GM23338 (cell line): ENCODE results near the gene PHF1. TPM values are rescaled to one million over a fixed set of nuclear protein-coding genes. Genes with fewer than 3 reads are reported as not detected.

Experiments
- ATAC-seq: fragments of 200-7000 bp; cut with Tn5 transposase; 3 replicates; pipeline ENCODE4 v1.9.1; 2020
- DNase-seq: peaks from one replicate; pipeline ENCODE4 v3.0.0-alpha.2; 2015; ENCODE audit warnings: low spot score
- H2AFZ ChIP-seq: fragments of 200-600 bp; sonication (generic); 2 replicates; pipeline ENCODE4 v1.8.0; 2016; ENCODE audit warnings: antibody characterized with exemption, mild to moderate bottlenecking, moderate library complexity
- H3F3A ChIP-seq: fragments of 200-600 bp; sonication (generic); replicated peaks from 2 replicates; pipeline ENCODE4 v1.8.0; 2017; ENCODE audit warnings: antibody characterized with exemption, mixed run types, low read depth
- H3K27ac ChIP-seq: fragments of 200-600 bp; sonication (generic); 2 replicates; pipeline ENCODE4 v1.6.1; 2016; ENCODE audit warnings: low read depth
- H3K27me3 ChIP-seq: fragments of 200-600 bp; sonication (generic); 2 replicates; pipeline ENCODE4 v1.8.0; 2016; ENCODE audit warnings: mild to moderate bottlenecking, mixed run types, moderate library complexity; ENCODE audit not compliant: insufficient read depth
- H3K36me3 ChIP-seq: fragments of 200-600 bp; sonication (generic); 2 replicates; pipeline ENCODE4 v1.8.0; 2016; ENCODE audit warnings: mild to moderate bottlenecking; ENCODE audit not compliant: insufficient read depth
- H3K4me1 ChIP-seq: fragments of 200-600 bp; sonication (generic); 2 replicates; pipeline ENCODE4 v1.8.0; 2016; ENCODE audit warnings: mild to moderate bottlenecking, moderate library complexity; ENCODE audit not compliant: insufficient read depth
- H3K4me2 ChIP-seq: fragments of 200-600 bp; sonication (generic); 2 replicates; pipeline ENCODE4 v1.7.1; 2017; ENCODE audit warnings: mixed run types
- H3K4me3 ChIP-seq: fragments of 200-600 bp; sonication (generic); 2 replicates; pipeline ENCODE4 v1.6.1; 2016; ENCODE audit warnings: mixed run types
- H3K79me2 ChIP-seq: fragments of 200-600 bp; sonication (generic); replicated peaks from 2 replicates; pipeline ENCODE4 v1.8.0; 2017; ENCODE audit warnings: mild to moderate bottlenecking; ENCODE audit not compliant: insufficient read depth
- H3K9me2 ChIP-seq: fragments of 200-600 bp; sonication (generic); 2 replicates; pipeline ENCODE4 v1.8.0; 2017; ENCODE audit not compliant: insufficient read depth
- H4K20me1 ChIP-seq: fragments of 200-600 bp; sonication (generic); replicated peaks from 2 replicates; pipeline ENCODE4 v1.8.0; 2017; ENCODE audit warnings: mild to moderate bottlenecking; ENCODE audit not compliant: insufficient read depth
- H3K27ac Mint-ChIP-seq: 2 replicates; pipeline ENCODE4 v1.8.0; 2020; ENCODE audit warnings: inconsistent platforms, mild to moderate bottlenecking, moderate library complexity, mixed read lengths
- H3K27me3 Mint-ChIP-seq: 3 replicates; pipeline ENCODE4 v1.8.0; 2022; ENCODE audit warnings: low read depth, mild to moderate bottlenecking, moderate library complexity, mixed read lengths, inconsistent platforms; ENCODE audit not compliant: insufficient read depth, poor library complexity
- H3K36me3 Mint-ChIP-seq: 3 replicates; pipeline ENCODE4 v1.8.0; 2021; ENCODE audit warnings: low read depth, mild to moderate bottlenecking, inconsistent platforms, moderate library complexity, mixed read lengths
- H3K4me1 Mint-ChIP-seq: 3 replicates; pipeline ENCODE4 v1.8.0; 2020; ENCODE audit warnings: mild to moderate bottlenecking, inconsistent platforms, mixed read lengths
- H3K4me3 Mint-ChIP-seq: 3 replicates; pipeline ENCODE4 v1.8.0; 2021; ENCODE audit warnings: moderate library complexity, mild to moderate bottlenecking, inconsistent platforms, mixed read lengths
- H3K9me3 Mint-ChIP-seq: 3 replicates; pipeline ENCODE4 v1.8.0; 2020; ENCODE audit warnings: moderate library complexity, mild to moderate bottlenecking, inconsistent platforms, mixed read lengths
- CREB1 ChIP-seq: fragments of 250-450 bp; sonication (Bioruptor Pico); IDR thresholded peaks from 2 replicates; pipeline ENCODE4 v1.5.0; 2020; ENCODE audit warnings: low read depth, mild to moderate bottlenecking, moderate library complexity
- EZH2 ChIP-seq: fragments of 200-600 bp; sonication (generic); IDR thresholded peaks from one replicate; pipeline ENCODE4 v1.8.0; 2017; ENCODE audit warnings: antibody characterized with exemption, mild to moderate bottlenecking, low read depth; ENCODE audit not compliant: unreplicated experiment
- EZH2phosphoT487 ChIP-seq: fragments of 200-600 bp; sonication (generic); IDR thresholded peaks from one replicate; pipeline ENCODE4 v1.8.1; 2018; ENCODE audit warnings: antibody characterized with exemption; ENCODE audit not compliant: unreplicated experiment
- JUNB ChIP-seq: IDR thresholded peaks from one replicate; pipeline ENCODE4 v1.6.1; 2016; ENCODE audit warnings: antibody characterized with exemption; ENCODE audit not compliant: unreplicated experiment
- NANOG ChIP-seq: IDR thresholded peaks from 2 replicates; pipeline ENCODE4 v1.6.1; 2016; ENCODE audit warnings: antibody characterized with exemption, borderline replicate concordance
- POLR2AphosphoS5 ChIP-seq: IDR thresholded peaks from 2 replicates; pipeline ENCODE4 v1.6.1; 2016; ENCODE audit warnings: antibody characterized with exemption, low read depth
- ZNF114 ChIP-seq: fragments of 250-450 bp; sonication (Bioruptor Pico); IDR thresholded peaks from 2 replicates; pipeline ENCODE4 v1.5.0; 2020; ENCODE audit warnings: mild to moderate bottlenecking, moderate library complexity
- polyA plus RNA-seq: library from polyadenylated mRNA; unstranded; fragments of >200 nt; fragmentation: Nextera tagmentation; extraction: Ambion mirVana; gene quantifications from 2 replicates; pipeline ENCODE4 v1.2.1, GENCODE V29; 2016
- total RNA-seq: library from RNA; depleted of rRNA; stranded (reverse); fragments of >200 nt; shearing (Covaris generic); gene quantifications from 2 replicates; pipeline ENCODE4 v1.2.3, GENCODE V29; 2014
- TF ChIP-seq, protein P1 (sequence below): fragments of 250-450 bp; sonication (Bioruptor Pico); IDR thresholded peaks from 2 replicates; pipeline ENCODE4 v1.5.0; 2020; ENCODE audit warnings: mild to moderate bottlenecking, moderate library complexity
- TF ChIP-seq, protein P2 (sequence below), 2 experiments: fragments of 200-600 bp in 1 of 2; sonication (generic) in 1 of 2; conservative IDR thresholded peaks; 2 replicates each; pipeline versions ENCODE4 v1.5.1 to v1.6.1; 2016 to 2017; ENCODE audit warnings: antibody characterized with exemption in 2 of 2, low read depth in 2 of 2, mild to moderate bottlenecking in 2 of 2, moderate library complexity in 1 of 2
- TF ChIP-seq, protein P3 (sequence below): IDR thresholded peaks from one replicate; pipeline ENCODE4 v1.6.1; 2018; ENCODE audit warnings: antibody characterized with exemption; ENCODE audit not compliant: unreplicated experiment

PHF1 gene
- total and polyA plus RNA-seq, 2 experiments from 2014 or later = 29.4 to 46.7 TPM

DNA sequence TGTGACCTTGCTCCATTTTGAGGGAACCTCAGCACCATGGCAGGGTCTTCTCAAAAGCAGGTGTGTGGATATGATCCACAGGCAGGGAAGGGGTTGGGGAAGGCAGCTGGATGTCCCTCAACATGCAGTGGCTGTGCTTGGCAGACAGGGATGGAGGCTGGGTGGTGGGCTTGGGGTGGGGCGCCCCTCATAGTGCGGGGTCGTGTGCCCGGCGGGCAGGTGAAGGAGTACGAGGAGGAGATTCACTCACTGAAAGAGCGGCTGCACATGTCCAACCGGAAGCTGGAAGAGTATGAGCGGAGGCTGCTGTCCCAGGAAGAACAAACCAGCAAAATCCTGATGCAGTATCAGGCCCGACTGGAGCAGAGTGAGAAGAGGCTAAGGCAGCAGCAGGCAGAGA is 35.5 kb downstream of the PHF1 start:
- Histone ChIP-seq H3K4me2 (no peak overlapping the region), H4K20me1 (peaks cover 2% of the 10 kb centered on the region), H3K27me3 (no peaks in the 10 kb centered on the region), H3K27ac (no peak overlapping the region), H3F3A (peaks cover 5% of the 10 kb centered on the region; the same call in 1 of the 2 replicates), H3K9me2 (no peaks in the 10 kb centered on the region), H3K79me2 (no peaks in the 10 kb centered on the region), H3K4me1 (no peaks in the 10 kb centered on the region; the same call in 1 of the 2 replicates), H2AFZ (no peak overlapping the region), H3K36me3 (peaks cover 35% of the 10 kb centered on the region), H3K4me3 (no peak overlapping the region)
- H3K9me3 Mint-ChIP-seq = no peaks in the 10 kb centered on the region
- H3K27me3 Mint-ChIP-seq = peaks cover 21% of the 10 kb centered on the region
- peaks cover 16% of the 10 kb centered on the region for H3K4me1 Mint-ChIP-seq
- no peak overlapping the region for H3K27ac Mint-ChIP-seq
- ATAC-seq (no peak), DNase-seq (no peak)
- H3K4me3 Mint-ChIP-seq = no peak overlapping the region; the same call in 2 of the 3 replicates
- H3K36me3 Mint-ChIP-seq = peaks cover 94% of the 10 kb centered on the region
- TF ChIP-seq, protein P1, sequence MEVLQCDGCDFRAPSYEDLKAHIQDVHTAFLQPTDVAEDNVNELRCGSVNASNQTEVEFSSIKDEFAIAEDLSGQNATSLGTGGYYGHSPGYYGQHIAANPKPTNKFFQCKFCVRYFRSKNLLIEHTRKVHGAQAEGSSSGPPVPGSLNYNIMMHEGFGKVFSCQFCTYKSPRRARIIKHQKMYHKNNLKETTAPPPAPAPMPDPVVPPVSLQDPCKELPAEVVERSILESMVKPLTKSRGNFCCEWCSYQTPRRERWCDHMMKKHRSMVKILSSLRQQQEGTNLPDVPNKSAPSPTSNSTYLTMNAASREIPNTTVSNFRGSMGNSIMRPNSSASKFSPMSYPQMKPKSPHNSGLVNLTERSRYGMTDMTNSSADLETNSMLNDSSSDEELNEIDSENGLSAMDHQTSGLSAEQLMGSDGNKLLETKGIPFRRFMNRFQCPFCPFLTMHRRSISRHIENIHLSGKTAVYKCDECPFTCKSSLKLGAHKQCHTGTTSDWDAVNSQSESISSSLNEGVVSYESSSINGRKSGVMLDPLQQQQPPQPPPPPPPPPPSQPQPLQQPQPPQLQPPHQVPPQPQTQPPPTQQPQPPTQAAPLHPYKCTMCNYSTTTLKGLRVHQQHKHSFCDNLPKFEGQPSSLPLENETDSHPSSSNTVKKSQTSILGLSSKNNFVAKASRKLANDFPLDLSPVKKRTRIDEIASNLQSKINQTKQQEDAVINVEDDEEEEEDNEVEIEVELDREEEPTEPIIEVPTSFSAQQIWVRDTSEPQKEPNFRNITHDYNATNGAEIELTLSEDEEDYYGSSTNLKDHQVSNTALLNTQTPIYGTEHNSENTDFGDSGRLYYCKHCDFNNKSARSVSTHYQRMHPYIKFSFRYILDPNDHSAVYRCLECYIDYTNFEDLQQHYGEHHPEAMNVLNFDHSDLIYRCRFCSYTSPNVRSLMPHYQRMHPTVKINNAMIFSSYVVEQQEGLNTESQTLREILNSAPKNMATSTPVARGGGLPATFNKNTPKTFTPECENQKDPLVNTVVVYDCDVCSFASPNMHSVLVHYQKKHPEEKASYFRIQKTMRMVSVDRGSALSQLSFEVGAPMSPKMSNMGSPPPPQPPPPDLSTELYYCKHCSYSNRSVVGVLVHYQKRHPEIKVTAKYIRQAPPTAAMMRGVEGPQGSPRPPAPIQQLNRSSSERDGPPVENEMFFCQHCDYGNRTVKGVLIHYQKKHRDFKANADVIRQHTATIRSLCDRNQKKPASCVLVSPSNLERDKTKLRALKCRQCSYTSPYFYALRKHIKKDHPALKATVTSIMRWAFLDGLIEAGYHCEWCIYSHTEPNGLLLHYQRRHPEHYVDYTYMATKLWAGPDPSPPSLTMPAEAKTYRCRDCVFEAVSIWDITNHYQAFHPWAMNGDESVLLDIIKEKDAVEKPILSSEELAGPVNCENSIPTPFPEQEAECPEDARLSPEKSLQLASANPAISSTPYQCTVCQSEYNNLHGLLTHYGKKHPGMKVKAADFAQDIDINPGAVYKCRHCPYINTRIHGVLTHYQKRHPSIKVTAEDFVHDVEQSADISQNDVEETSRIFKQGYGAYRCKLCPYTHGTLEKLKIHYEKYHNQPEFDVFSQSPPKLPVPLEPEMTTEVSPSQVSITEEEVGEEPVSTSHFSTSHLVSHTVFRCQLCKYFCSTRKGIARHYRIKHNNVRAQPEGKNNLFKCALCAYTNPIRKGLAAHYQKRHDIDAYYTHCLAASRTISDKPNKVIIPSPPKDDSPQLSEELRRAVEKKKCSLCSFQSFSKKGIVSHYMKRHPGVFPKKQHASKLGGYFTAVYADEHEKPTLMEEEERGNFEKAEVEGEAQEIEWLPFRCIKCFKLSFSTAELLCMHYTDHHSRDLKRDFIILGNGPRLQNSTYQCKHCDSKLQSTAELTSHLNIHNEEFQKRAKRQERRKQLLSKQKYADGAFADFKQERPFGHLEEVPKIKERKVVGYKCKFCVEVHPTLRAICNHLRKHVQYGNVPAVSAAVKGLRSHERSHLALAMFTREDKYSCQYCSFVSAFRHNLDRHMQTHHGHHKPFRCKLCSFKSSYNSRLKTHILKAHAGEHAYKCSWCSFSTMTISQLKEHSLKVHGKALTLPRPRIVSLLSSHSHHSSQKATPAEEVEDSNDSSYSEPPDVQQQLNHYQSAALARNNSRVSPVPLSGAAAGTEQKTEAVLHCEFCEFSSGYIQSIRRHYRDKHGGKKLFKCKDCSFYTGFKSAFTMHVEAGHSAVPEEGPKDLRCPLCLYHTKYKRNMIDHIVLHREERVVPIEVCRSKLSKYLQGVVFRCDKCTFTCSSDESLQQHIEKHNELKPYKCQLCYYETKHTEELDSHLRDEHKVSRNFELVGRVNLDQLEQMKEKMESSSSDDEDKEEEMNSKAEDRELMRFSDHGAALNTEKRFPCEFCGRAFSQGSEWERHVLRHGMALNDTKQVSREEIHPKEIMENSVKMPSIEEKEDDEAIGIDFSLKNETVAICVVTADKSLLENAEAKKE = no peak
- TF ChIP-seq EZH2 (no peak), ZNF114 (CRISPR knock-in tag) (no peak), POLR2AphosphoS5 (no peak), JUNB (no peak), NANOG (no peak), EZH2phosphoT487 (no peak), CREB1 (CRISPR knock-in tag) (no peak)
- TF ChIP-seq, protein P2, sequence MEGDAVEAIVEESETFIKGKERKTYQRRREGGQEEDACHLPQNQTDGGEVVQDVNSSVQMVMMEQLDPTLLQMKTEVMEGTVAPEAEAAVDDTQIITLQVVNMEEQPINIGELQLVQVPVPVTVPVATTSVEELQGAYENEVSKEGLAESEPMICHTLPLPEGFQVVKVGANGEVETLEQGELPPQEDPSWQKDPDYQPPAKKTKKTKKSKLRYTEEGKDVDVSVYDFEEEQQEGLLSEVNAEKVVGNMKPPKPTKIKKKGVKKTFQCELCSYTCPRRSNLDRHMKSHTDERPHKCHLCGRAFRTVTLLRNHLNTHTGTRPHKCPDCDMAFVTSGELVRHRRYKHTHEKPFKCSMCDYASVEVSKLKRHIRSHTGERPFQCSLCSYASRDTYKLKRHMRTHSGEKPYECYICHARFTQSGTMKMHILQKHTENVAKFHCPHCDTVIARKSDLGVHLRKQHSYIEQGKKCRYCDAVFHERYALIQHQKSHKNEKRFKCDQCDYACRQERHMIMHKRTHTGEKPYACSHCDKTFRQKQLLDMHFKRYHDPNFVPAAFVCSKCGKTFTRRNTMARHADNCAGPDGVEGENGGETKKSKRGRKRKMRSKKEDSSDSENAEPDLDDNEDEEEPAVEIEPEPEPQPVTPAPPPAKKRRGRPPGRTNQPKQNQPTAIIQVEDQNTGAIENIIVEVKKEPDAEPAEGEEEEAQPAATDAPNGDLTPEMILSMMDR (conservative IDR thresholded peaks at IDR 0.05; ENCODE audit: low read depth in 2 of 2) = no peak
- TF ChIP-seq, protein P3, sequence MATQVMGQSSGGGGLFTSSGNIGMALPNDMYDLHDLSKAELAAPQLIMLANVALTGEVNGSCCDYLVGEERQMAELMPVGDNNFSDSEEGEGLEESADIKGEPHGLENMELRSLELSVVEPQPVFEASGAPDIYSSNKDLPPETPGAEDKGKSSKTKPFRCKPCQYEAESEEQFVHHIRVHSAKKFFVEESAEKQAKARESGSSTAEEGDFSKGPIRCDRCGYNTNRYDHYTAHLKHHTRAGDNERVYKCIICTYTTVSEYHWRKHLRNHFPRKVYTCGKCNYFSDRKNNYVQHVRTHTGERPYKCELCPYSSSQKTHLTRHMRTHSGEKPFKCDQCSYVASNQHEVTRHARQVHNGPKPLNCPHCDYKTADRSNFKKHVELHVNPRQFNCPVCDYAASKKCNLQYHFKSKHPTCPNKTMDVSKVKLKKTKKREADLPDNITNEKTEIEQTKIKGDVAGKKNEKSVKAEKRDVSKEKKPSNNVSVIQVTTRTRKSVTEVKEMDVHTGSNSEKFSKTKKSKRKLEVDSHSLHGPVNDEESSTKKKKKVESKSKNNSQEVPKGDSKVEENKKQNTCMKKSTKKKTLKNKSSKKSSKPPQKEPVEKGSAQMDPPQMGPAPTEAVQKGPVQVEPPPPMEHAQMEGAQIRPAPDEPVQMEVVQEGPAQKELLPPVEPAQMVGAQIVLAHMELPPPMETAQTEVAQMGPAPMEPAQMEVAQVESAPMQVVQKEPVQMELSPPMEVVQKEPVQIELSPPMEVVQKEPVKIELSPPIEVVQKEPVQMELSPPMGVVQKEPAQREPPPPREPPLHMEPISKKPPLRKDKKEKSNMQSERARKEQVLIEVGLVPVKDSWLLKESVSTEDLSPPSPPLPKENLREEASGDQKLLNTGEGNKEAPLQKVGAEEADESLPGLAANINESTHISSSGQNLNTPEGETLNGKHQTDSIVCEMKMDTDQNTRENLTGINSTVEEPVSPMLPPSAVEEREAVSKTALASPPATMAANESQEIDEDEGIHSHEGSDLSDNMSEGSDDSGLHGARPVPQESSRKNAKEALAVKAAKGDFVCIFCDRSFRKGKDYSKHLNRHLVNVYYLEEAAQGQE = no peak
